Nucleus accumbens (tissue), 56 donors: ENCODE data around the gene VPS18.

Experiments used
- DNase-seq, 56 donors: peaks; one replicate each; lab custom pipeline; 2025; lab: John Stamatoyannopoulos, UW

The VPS18 gene

DNA sequence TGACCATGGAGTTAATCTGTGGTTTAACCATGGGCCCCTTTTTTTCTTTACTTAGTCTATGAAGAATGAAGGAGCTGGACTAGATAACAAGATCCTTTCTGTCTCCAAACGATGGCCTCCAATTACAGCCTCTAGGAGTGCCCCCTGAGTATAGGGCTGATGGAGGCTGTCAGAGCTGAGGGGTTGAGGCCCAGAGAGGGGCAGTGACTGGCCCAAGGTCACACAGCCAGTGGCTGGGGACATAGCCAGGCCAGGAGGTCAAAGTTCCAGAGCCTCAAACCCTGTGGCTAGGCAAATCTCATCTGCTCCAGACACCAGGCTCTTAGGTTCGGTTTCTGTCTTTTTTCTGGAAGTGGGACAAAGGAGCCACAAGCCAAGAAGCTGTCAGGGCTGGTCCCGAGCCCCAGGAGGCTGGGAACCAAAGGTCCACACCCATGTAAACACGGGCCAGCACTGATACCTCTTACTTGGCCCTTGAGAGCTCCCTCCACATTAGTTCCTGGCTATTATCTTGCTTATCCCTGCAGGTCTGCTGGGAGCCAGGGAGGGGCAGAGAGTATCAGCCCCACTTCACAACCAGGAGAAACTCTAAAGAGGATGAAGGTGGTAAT, 30.5 kb upstream of the VPS18 start:
- DNase-seq = no peak

DNA sequence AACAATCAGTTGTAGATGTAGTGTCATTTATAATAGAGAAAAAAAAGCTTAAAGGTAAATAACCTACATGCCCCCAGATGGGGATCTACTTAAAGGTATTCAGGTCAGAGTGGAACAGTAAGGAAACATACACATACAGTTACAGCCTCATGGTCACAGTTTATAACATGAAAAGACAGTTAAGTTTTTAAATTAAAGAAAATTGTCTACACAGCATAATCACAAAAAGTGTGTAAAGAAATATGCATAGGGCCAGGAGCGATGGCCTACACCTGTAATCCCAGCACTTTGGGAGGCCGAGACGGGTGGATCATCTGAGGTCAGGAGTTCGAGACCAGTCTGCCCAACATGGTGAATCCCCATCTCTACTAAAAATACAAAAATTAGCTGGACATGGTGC, 27.1 kb upstream of the VPS18 start:
- DNase-seq = no peak

DNA sequence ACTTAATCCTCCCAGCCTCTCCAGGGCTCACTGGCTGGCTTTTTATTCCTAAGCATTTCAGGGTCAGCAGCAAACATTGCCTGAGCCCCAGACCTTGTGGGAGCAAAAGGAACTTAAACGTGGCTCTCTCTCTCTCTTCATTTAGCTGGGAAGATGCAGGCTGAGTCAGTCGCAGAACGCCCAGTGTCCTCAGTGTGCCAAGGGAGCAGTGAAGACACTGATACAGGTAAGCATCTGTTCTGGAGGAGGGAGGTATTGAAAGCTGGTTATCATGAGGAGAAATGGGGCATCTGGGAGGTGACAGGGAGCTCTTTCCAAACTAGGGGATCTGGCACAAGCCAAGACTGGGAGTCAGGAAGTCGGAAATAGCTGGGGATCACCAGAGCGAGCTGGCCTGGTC, 24.6 kb upstream of the VPS18 start:
- DNase-seq = no peak

DNA sequence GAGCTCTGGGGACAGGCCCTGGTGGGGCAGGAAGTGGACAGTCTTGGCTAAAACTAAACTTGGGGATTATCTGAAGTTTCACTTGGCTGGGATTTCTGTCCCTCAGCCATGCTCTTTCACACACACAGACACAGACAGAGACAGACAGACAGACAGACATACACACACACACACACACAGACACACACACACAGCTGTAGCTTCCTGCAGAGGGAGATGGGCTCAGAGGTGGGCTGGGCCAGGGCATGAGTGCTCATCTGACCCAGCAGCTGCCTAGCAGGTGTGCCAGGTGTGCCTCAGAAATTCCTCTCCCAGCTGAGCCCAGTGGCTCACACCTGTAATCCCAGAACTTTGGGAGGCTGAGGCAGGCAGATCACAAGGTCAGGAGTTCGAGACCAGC, 23.5 kb upstream of the VPS18 start:
- no peak for DNase-seq

DNA sequence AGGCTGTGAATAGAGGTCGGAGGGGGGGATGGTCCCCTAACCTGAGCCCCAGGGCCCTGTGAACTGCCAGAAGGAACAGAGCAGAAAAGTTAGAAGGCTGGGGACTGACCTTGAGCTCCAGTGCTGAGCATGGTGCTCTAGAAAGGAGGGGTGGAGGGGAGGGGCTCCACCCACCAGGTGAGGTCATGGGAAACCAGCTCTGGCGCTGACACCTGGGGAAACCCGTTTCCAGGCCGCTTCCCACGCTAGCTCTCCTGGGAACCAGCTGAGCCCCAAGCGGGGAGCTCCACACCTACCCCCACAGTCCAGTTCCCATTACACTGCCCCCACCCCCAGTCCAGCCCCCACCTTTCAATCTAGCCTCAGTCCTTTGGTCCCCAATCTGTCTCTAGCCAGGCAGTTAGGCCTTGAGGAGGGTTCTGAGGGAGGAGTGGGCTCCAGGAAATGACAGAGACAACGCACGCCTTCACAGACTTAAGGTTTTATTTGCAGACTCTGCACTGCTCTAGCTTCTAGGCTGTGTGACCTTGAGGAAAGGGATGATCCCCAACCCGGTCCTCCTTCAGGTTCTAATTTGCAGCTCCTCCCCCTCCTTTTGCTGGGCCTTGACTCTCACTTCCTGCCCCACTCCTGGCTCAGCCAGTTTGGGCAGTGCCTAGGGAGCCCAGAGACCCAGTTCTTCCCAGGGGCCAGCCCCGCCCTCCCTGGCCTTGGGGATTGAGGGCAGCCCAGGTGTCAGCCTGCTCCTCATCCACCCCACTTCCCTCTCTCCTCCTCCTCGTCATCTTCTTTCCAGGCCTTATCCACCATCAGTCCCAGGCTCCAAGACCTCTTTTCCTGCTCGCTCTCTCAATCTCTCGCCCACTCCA, 22.3 kb upstream of the VPS18 start:
- DNase-seq = no peak

DNA sequence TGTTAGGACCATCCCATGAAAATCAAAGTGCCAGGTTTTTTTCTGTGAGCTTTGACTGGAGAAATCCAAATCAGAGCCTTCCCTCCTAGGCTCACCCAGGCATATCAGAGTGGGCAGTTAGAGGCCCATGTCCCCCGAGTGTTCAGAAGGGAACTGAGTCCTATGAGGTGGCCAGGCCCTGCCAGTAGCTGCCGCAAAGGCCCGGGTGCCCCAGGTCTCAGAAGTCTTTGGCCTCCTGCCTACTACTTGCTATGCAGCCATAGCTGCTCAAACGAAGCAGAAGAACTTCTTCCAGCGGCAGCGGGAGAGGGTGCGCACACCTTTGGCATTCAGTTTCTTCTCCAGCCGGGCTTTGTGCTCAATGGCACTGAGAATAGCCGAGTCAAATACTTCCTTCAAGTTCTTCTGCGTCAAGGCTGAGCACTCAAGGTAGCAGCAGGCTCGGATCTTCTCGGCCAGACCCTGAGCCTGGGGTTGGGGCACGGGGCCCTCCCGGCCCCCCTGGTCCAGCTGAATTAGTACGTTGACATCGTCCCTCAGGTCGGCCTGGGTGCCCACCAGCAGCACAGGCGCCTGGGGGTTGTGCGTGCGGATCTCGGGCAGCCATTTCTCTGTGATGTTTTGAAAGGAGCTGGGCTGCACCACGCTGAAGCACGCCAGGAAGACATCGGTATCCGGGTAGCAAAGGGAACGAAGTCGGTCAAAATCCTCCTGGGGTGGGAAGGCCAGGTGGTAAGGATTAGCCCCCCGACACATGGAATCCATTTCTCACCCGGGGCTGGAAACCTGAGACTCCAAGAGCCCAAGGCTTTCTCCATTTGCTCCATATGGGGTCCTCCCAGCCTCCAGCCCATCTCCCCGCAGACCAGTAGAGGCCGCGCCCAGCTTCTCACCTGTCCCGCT, 21.2 kb upstream of the VPS18 start:
- no peak for DNase-seq

DNA sequence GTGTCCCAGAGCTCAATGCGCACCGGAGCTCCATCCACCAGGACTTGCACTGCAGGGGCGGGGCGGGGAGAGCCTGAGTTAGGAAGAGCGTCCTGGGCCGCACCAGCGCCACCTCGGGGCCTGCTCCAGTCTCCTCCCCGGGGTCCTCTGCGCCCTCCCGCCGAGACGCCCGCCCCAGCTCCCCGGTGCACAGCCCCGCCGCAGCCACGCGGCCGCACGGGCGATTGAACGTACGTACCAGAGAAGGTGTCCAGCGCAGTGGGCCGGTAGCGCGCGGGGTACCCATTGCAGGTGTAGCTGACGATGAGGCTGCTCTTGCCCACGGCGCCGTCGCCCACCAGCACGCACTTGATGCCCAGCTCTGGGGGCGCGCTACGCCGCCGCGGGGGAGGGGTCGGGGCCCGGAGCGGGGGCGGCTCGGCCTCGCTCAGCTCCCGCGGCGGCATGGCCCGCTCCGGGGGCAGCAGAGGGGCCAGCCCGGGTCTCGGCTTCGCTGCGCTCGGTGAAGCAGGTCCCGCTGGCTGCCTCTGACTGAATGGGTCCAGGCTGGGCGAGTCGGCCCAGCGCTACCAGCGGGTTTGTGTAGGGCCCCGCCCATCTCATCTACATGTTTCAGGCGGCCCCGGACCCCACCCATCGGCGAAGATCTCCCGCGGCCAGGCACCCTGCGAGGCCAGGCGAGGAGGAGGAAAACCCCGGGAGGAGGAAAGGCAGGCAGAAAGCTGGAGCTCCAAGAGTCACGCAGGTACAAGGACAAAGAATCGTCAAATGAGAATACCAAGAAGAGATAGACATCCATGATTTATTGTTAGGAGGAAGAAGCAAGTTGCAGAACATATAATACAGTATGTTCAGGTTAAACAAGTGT, 20.3 kb upstream of the VPS18 start, which contains the start of gene RHOV:
Gene RHOV, minus strand, starts transcription at position 541 of the 868 bp plus-strand sequence. Its CDS starts 95 bp downstream, at position 446.
- peak in 27 of 56 donors; percentile 3 to 68 (median 23) for DNase-seq

DNA sequence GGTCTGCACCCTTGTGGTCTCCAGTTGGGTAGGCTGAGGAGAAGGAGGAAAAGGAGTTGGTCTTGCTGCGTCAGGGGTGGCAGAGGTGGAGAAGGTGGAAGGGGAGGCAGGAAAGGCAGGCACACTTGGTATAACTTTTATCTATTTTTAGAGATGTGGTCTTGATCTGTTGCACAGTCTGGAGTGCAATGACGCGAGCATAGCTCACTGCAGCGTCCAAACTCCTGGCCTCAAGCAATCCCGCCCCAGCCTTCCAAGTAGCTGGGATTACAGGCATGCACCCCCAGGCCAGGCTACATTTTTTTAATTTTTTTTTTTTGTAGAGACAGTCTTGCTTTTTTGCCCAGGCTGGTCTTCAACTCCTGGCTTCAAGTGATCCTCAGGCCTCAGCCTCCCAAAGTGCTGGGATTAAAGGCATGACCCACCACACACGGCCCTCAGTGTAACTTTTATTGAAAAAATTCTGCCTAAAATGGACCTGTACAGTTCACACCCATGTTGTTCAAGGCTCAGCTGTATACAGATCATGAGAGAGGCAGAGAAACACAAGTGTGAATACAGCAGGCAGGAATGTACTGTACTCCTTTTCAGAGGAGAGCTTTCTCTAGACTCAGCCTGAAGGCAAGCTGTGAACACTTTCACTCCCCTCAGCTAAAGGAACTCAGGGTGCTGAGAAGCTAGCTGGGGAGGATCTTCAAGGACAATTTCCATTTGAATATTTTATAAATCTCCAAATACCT, 18.1 kb upstream of the VPS18 start:
- no peak for DNase-seq

DNA sequence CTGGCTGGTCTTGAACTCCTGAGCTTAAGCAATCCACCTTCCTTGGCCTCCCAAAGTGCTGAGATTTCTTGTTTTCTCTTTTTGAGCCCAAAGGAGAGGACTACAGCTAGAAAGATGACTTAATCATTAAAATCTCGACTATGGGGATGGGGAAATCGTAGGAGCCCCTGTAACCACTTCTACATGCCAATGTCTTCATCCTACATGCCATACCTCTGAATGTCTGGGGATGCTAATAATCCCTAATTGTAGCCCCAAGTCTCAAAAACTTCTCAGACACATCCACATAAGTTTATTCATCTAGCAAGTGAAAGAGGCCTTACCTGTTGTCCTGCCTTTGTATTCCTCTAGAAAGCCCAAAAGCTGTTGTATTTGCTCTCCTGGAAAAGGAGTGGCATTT, 16.6 kb upstream of the VPS18 start:
- DNase-seq = no peak

DNA sequence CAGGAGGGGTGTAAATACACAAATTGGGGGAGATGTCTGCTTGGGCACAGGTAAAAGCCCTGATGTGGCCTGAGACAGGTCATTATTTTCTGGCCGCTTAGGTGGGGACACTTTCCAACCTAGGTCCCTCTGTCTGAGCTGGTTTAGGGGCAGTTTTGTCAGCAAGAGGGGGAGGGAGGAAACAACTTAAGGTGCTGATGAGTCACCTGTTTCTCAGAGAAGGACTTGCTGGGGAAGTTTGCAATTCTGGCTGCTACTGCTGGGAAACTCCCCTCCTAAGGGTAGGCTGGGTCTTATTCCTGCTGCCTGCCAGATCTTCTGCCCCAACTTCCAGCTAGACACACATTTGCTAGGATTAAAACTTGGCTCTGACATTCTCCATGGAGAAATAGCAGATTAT, 15.5 kb upstream of the VPS18 start:
- no peak for DNase-seq

DNA sequence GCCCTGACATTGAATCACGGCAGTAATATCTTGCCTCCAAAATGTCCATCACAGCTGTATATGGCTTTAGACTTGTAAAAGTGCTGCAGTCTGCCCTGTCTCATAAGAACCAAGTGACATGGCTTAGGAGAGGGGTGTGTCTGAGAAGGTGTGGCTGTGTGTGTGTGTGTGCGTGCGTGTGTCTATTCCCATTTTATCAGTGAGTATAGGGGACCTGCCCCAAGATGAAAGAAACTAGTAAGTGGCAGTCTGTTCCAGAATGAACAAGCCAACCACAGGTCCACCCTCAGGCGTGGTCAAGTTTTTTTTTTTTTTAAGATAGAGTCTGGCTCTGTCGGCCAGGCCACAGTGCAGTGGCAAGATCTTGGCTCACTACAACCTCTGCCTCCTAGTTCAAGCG, 14.6 kb upstream of the VPS18 start:
- no peak for DNase-seq

DNA sequence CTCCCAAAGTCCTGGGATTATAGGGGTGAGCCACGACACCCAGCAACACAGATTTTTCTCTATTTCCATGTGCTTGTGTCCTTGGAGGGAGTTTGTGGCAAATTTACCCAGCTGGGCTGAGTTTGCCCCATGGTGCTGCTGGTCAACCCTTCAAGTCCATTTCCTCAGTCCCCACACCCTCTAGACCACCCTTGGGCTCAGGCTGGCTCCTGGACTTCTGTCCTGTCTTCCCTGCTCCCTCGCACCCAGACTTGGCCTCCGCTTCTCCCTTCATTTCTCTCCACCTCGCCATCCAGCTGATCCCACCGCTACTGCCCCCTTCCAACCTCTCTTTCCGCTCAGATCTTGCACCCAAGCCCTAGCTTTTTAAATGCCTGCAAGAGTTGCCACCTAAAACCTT, 12.9 kb upstream of the VPS18 start:
- no peak for DNase-seq

DNA sequence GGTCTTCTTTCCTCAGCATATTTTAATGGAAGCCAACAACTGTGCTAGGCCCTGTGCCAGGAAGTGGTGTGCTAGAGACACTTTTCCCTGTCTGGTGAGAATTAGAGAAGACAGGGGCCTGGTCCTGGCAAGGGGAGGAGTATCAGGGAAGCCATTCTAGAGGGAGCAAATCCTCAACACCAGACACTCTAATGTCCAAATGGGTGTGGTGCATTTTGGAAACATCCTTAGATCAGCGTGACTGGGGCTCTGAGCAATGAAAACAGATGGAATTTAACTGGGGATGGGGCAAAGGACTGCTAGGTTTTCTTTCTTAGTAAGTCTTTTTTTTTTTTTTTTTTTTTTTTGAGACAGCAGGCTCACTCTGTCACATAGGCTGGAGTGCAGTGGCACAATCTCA, 7.7 kb upstream of the VPS18 start:
- DNase-seq = no peak

DNA sequence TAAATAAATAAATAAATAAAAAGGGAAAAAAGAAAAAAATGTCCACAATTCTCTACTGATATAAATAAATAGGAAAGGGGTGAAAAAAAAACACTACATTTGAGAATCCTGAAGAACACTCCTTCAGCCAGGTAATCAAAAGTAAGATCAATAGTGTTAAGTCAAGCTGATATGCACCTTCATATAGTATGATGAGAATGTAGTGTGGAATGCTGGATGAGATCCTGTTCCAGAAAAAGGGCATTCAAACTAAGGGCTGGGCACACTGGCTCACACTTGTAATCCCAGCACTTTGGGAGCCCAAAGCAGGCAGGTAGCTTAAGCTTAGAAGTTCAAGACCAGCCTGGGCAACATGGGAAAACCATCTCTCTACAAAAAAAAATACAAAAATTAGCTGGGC, 5.1 kb upstream of the VPS18 start:
- DNase-seq = no peak

DNA sequence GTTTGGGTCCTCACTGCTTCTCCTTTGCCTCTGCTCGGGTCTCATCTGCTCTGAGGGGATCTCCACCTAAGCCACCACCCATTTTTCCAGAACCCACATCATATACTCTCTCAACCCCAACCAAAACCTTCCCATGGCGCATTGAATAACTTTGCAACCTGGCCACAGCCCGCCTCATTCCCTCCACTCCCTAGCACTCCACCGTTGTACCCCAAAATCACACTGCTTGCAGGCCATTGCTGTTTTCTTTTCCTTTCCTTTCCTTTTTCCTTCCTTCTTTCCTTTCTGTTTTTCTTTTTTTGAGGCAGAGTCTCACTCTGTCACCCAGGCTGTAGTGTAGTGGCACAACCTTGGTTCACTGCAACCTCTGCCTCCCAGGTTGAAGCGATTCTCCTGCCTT, 3.1 kb upstream of the VPS18 start:
- DNase-seq = no peak

DNA sequence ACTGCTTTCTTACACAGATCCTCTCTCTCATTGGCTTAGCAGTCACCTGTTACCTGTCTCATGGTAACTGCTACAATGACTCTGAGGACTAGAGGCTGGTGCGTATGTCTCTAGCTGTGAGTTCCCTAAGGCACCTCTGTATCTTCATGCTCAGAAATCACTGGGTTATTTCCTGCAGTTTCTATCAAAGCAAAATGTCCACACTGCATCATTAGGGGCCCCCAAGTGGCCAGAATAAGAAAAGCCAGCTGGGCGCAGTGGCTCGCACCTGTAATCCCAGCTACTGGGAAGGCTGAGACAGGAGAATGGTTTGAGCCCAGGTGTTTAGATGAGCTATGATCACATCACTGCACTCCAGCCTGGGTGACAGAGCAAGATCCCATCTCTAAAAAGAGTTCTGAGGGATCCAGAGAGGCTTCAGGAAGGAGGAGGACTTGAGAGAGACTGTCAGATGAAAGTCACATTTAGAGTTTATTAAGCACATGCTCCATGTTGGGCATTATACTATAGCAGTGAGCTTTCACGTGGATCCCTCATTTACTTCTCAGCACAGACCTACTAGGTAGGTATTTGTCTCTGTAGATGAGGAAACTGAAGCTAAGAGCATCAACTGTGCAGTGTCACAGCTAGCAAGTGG, 2.3 kb upstream of the VPS18 start:
- peak in 6 of 56 donors; percentile 1 to 44 (median 15) for DNase-seq

DNA sequence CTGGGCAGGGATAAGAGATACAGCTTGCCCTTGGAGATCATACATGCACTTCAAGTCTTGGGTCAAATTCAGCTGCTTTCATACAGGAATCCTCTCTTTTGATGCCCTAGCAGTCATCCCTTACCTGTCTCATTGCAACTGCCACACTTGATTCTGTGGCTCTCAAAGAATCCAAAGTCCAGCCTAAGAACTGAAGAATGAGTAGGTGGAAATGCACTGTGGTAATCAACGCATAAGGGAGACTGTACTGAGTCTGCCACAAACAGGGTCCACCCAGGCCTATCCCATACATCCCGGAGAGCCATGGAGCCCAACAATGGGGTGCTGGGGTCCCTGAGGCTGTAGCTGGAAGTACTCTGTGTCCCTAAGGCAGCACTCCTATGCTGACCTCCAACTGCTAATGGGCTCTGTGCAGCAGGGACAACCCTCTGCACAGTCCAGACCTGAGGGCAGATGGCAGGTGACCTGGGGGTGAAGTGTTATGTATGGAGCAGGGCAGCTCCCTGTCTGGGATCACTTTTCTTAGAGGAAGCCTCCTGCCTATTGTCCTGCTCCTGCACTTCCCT, 1.7 kb upstream of the VPS18 start:
- no peak for DNase-seq

DNA sequence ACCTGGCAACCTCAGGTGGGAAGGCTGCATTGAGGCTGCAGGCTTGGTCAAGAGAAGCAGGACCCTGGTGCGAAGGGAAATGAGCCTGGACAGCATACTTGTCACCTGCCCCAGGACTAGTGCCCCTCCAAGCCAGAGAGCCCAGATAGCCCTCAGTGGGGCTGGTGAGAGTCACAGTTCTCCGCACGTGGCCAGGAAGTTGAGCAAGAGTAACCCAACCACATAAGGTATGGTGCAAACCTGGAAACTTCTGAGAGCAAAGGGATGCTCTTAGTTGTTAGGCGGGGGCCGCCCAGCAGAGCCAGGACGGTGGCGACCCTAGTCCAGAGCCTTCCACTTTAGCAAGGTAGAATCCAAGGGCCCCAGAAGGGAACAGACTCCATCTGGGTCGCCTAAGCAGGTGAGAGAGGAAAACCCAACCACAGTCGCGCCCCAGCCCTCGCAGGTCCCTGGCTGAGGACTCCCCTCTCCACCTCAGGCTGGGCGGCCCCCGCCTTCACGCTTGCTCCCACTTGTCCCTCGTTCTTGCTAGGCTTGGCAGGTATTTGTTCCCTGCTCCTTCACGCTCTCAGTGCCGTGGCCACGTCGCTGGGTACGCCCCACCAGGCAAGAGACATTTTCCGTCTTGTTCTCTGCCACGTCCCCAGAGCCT, 1.1 kb upstream of the VPS18 start:
- peak in 1 of 56 donors; percentile 20 for DNase-seq
